ENCODE results near the gene DBI. TPM values are rescaled to one million over a fixed set of nuclear protein-coding genes. Genes with fewer than 3 reads are reported as not detected.

DBI gene
- total and polyA plus RNA-seq, 2 of the 13 experiments (the other 11 are each of a cell fraction or from before 2014, with no cell fraction given) = 330 to 659 TPM

DNA sequence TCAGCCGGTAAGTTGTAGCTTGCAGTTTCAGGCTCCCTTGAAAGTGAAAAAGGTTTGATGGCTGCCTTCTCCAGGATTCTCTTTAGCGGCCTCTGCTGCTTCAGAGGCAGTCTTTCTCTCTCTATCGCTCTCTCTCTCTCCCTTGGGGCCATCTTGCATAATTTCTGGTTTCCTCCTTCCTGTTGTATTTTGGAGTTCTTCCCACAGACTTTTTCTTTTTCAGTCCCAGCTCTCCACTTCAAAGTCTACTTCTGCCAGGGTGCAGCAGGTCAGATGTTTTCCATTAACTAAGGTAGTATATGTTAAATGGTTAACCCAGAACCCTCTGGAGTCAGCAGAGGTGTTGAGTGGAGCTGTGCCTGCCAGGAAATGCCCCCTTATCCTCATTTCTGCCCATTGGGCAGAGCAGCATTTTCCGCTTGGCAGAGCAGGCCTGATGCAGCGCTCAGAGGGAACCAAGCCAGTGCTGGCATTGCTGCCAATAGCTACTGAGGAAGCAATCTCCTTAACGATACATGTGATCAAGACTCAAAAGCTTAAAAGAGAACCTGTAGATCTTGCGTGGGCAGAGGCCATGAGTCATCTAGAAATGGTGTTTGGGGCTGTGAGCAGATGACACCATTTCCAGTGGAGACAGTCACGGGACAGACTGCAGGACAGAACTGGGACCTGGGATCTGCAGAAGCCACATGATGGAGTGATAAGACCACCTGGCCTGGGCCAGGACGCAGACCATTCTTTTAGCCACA is 20.8 kb downstream of the DBI start (continued):
- TF ChIP-seq, protein P1, sequence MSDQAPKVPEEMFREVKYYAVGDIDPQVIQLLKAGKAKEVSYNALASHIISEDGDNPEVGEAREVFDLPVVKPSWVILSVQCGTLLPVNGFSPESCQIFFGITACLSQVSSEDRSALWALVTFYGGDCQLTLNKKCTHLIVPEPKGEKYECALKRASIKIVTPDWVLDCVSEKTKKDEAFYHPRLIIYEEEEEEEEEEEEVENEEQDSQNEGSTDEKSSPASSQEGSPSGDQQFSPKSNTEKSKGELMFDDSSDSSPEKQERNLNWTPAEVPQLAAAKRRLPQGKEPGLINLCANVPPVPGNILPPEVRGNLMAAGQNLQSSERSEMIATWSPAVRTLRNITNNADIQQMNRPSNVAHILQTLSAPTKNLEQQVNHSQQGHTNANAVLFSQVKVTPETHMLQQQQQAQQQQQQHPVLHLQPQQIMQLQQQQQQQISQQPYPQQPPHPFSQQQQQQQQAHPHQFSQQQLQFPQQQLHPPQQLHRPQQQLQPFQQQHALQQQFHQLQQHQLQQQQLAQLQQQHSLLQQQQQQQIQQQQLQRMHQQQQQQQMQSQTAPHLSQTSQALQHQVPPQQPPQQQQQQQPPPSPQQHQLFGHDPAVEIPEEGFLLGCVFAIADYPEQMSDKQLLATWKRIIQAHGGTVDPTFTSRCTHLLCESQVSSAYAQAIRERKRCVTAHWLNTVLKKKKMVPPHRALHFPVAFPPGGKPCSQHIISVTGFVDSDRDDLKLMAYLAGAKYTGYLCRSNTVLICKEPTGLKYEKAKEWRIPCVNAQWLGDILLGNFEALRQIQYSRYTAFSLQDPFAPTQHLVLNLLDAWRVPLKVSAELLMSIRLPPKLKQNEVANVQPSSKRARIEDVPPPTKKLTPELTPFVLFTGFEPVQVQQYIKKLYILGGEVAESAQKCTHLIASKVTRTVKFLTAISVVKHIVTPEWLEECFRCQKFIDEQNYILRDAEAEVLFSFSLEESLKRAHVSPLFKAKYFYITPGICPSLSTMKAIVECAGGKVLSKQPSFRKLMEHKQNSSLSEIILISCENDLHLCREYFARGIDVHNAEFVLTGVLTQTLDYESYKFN (CRISPR knock-in tag; conservative IDR thresholded peaks at IDR 0.05) = 0 out of 2 replicates have a peak, but pooled peaks have one; percentile 41
- TF ChIP-seq GATAD2A (CRISPR knock-in tag; IDR thresholded peaks at IDR 0.05) (peak; percentile 36; the same call in 1 of the 2 replicates), RARA (CRISPR knock-in tag; IDR thresholded peaks at IDR 0.05) (peak; percentile 53; the same call in 1 of the 2 replicates)

DNA sequence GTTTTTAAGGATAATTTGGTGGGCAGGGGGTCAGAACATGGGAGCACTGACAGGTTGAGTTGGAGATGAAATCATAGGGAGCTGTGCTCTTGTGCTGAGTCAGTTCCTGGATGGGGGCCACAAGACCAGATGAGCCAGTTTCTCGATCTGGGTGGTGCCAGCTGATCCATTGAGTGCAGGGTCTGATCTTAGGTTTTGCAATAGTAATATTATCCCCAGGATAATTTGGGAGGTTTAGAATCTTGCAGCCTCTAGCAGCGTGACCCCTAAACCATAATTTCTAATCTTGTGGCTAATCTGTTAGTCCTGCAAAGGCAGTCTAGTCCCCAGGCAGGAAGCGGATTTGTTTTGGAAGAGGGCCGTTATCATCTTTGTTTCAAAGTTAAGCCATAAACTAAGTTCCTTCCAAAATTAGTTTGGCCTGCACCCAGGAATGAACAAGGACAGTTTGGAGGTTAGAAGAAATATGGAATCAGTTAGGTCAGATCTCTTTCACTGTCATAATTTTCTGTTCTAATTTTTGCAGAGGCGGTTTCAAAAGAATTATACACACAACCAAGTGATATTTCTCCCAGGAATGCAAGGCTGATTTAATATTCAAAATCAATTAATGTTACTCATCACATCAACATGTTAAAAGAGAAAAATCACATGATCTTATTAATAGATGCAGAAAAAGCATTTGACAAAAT is 23.0 kb downstream of the DBI start:
- H3K36me3 ChIP-seq (replicated peaks in 1 of 2; ENCODE audit: control insufficient read depth in 1 of 2, insufficient read depth in 2 of 2, low read length in 2 of 2) = no peaks in the 10 kb centered on the region
- FAIRE-seq = no peak
- BruUV-seq (replicated peaks) = no TSS peak
- no peaks in the 10 kb centered on the region for H3K9me3 ChIP-seq (ENCODE audit: low read length)
- no peak for ATAC-seq
- H3K4me3 ChIP-seq (replicated peaks in 1 of 3; ENCODE audit: insufficient read depth in 1 of 3, low read depth in 2 of 3, low read length in 3 of 3) = no peak overlapping the region
- no peaks in the 10 kb centered on the region for H4K20me1 ChIP-seq (ENCODE audit: insufficient read depth, low read length)
- DNase-seq (ENCODE audit: low spot score) = no peak
- no peak overlapping the region for H2AFZ ChIP-seq (ENCODE audit: low read length)
- no peak overlapping the region for H3K9ac ChIP-seq (ENCODE audit: insufficient read depth, low read depth, low read length)
- H3K79me2 ChIP-seq (ENCODE audit: insufficient read depth, low read length) = no peaks in the 10 kb centered on the region
- in situ Hi-C loops (cut with HindIII; ENCODE audit: extremely low pct_ligation_motif_present, low pct_unique_long_range_greater_than_20kb) (no loop called here), intact Hi-C loops (cut with micrococcal nuclease; ENCODE audit: unreplicated experiment) (no loop called here)
- CTCF ChIA-PET (ENCODE audit: low intra/inter-chr PET ratio, low total read pairs) = no interaction called here
- H3K27ac ChIP-seq (ENCODE audit: extremely low read length, insufficient read depth, low read length) = no peak overlapping the region
- POLR2A ChIA-PET = no interaction called here
- H3K4me2 ChIP-seq (ENCODE audit: low read depth, low read length) = no peak overlapping the region
- WGBS (ENCODE audit: low lambda C conversion rate) = 25% methylated on average over 5 of the region's 5 CpGs
- H3K27me3 ChIP-seq (ENCODE audit: control insufficient read depth in 1 of 2, insufficient read depth in 2 of 2, low read length in 2 of 2) = peaks cover 0 to 4% of the 10 kb centered on the region in 2 experiments; a peak in 1 of 5 replicates
- peaks cover 21% of the 10 kb centered on the region for H3K4me1 ChIP-seq (ENCODE audit: insufficient read depth, low read length)
- TF ChIP-seq ZNF17 (CRISPR knock-in tag; IDR thresholded peaks at IDR 0.05) = no peak
- no peak for TF ChIP-seq ZMYM4 (CRISPR knock-in tag; IDR thresholded peaks at IDR 0.05)
- no peak for TF ChIP-seq KDM1A (CRISPR knock-in tag; IDR thresholded peaks at IDR 0.05)
- no peak for TF ChIP-seq CBFB (CRISPR knock-in tag; IDR thresholded peaks at IDR 0.05)
- TF ChIP-seq, protein P2, sequence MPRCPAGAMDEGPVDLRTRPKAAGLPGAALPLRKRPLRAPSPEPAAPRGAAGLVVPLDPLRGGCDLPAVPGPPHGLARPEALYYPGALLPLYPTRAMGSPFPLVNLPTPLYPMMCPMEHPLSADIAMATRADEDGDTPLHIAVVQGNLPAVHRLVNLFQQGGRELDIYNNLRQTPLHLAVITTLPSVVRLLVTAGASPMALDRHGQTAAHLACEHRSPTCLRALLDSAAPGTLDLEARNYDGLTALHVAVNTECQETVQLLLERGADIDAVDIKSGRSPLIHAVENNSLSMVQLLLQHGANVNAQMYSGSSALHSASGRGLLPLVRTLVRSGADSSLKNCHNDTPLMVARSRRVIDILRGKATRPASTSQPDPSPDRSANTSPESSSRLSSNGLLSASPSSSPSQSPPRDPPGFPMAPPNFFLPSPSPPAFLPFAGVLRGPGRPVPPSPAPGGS (CRISPR knock-in tag; IDR thresholded peaks at IDR 0.05) = no peak
- TF ChIP-seq ZSCAN9 (CRISPR knock-in tag; IDR thresholded peaks at IDR 0.05; ENCODE audit: borderline replicate concordance) = no peak
- TF ChIP-seq, protein P3, sequence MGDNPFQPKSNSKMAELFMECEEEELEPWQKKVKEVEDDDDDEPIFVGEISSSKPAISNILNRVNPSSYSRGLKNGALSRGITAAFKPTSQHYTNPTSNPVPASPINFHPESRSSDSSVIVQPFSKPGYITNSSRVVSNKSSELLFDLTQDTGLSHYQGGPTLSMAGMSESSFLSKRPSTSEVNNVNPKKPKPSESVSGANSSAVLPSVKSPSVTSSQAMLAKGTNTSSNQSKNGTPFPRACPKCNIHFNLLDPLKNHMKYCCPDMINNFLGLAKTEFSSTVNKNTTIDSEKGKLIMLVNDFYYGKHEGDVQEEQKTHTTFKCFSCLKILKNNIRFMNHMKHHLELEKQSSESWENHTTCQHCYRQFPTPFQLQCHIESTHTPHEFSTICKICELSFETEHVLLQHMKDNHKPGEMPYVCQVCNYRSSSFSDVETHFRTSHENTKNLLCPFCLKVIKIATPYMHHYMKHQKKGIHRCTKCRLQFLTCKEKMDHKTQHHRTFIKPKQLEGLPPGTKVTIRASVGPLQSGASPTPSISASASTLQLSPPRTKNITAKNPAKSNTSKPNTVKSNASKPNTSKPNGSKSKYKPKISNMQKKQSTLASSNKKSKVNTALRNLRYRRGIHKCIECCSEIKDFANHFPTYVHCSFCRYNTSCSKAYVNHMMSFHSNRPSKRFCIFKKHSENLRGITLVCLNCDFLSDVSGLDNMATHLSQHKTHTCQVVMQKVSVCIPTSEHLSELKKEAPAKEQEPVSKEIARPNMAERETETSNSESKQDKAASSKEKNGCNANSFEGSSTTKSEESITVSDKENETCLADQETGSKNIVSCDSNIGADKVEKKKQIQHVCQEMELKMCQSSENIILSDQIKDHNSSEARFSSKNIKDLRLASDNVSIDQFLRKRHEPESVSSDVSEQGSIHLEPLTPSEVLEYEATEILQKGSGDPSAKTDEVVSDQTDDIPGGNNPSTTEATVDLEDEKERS (CRISPR knock-in tag; IDR thresholded peaks at IDR 0.05) = no peak
- TF ChIP-seq RBFOX2 (IDR thresholded peaks at IDR 0.05; ENCODE audit: low read depth, low read length) = no peak
- TF ChIP-seq ZBTB21 (CRISPR knock-in tag; IDR thresholded peaks at IDR 0.05) = no peak
- TF ChIP-seq, protein P4, sequence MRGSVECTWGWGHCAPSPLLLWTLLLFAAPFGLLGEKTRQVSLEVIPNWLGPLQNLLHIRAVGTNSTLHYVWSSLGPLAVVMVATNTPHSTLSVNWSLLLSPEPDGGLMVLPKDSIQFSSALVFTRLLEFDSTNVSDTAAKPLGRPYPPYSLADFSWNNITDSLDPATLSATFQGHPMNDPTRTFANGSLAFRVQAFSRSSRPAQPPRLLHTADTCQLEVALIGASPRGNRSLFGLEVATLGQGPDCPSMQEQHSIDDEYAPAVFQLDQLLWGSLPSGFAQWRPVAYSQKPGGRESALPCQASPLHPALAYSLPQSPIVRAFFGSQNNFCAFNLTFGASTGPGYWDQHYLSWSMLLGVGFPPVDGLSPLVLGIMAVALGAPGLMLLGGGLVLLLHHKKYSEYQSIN (CRISPR knock-in tag; IDR thresholded peaks at IDR 0.05; ENCODE audit: borderline replicate concordance) = no peak

All from HepG2 (cell line).